ENCODE results near the gene PLPPR5. TPM values are rescaled to one million over a fixed set of nuclear protein-coding genes. Genes with fewer than 3 reads are reported as not detected.

The PLPPR5 gene
- total and polyA plus RNA-seq, 2 experiments from 2014 or later = 0.17 TPM; not detected in 1

DNA sequence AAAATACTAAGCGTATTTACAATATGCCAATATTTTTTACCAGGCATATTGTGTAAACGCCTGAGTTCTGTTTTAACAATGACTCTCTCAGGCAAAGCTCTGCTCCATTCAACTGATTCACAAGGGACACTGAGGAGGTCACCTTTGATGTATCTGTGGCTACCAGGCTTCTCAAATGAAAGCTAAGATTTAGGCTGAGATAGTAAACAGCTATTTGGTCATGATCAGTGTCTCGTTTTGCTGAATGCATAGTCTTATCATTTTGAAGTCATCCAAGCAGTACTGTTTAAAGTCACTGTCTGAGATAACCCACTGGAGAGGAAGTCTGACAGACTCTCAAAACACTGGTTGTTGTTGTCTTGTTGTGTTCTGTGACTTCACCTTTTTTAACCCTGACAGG, 13.7 kb upstream of the PLPPR5 start:
- H2AFZ ChIP-seq = no peak overlapping the region
- no peaks in the 10 kb centered on the region for H3K79me2 ChIP-seq
- no peaks in the 10 kb centered on the region for H3K9me2 ChIP-seq (replicated peaks; ENCODE audit: insufficient read depth)
- no peaks in the 10 kb centered on the region for H3K27me3 ChIP-seq
- DNase-seq (ENCODE audit: low spot score) = no peak
- H3K9me3 ChIP-seq (ENCODE audit: low read depth) = no peaks in the 10 kb centered on the region
- no peak for TF ChIP-seq EZH2 (IDR thresholded peaks at IDR 0.05; ENCODE audit: borderline replicate concordance)
- TF ChIP-seq EZH2phosphoT487 (IDR thresholded peaks at IDR 0.05; ENCODE audit: low read depth, severe bottlenecking, unreplicated experiment) = no peak
- TF ChIP-seq, protein P1, sequence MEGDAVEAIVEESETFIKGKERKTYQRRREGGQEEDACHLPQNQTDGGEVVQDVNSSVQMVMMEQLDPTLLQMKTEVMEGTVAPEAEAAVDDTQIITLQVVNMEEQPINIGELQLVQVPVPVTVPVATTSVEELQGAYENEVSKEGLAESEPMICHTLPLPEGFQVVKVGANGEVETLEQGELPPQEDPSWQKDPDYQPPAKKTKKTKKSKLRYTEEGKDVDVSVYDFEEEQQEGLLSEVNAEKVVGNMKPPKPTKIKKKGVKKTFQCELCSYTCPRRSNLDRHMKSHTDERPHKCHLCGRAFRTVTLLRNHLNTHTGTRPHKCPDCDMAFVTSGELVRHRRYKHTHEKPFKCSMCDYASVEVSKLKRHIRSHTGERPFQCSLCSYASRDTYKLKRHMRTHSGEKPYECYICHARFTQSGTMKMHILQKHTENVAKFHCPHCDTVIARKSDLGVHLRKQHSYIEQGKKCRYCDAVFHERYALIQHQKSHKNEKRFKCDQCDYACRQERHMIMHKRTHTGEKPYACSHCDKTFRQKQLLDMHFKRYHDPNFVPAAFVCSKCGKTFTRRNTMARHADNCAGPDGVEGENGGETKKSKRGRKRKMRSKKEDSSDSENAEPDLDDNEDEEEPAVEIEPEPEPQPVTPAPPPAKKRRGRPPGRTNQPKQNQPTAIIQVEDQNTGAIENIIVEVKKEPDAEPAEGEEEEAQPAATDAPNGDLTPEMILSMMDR (IDR thresholded peaks at IDR 0.05; ENCODE audit: poor library complexity) = no peak
- no peak overlapping the region for H3K4me2 ChIP-seq
- H3K4me1 ChIP-seq (ENCODE audit: insufficient read depth) = no peaks in the 10 kb centered on the region
- no peaks in the 10 kb centered on the region for H3K36me3 ChIP-seq (replicated peaks; ENCODE audit: insufficient read depth, low read depth)
- no peaks in the 10 kb centered on the region for H4K20me1 ChIP-seq (ENCODE audit: insufficient read depth, poor library complexity, severe bottlenecking)
- H3K4me3 ChIP-seq = no peak overlapping the region
- WGBS (ENCODE audit: low lambda C conversion rate, missing lambda C conversion rate) = 34% methylated on average over 3 of the region's 3 CpGs
- no peak overlapping the region for H3K27ac ChIP-seq

DNA sequence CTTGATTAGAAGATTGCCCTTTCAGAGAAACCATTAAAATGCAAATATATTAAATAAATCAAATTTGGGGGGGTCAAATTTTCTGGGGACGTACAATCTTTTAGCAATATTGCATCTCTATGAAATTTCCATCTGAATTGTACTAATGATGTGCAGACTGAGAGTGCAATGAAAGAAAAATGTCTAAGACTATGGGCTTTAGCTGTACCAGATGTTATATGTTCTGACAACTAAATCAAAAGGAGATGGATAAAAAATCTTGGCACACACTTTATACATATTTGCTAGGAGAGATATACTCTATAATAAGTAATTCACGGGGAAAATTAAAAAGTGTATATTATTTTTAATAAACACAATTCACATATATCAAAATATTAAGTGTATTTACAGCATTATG, 13.0 kb upstream of the PLPPR5 start:
- no peaks in the 10 kb centered on the region for H3K36me3 ChIP-seq (replicated peaks; ENCODE audit: insufficient read depth, low read depth)
- H3K9me3 ChIP-seq (ENCODE audit: low read depth) = no peaks in the 10 kb centered on the region
- 71% methylated on average over 2 of the region's 2 CpGs for WGBS (ENCODE audit: low lambda C conversion rate, missing lambda C conversion rate)
- no peak overlapping the region for H3K4me3 ChIP-seq
- no peaks in the 10 kb centered on the region for H3K9me2 ChIP-seq (replicated peaks; ENCODE audit: insufficient read depth)
- no peaks in the 10 kb centered on the region for H4K20me1 ChIP-seq (ENCODE audit: insufficient read depth, poor library complexity, severe bottlenecking)
- no peak overlapping the region for H2AFZ ChIP-seq
- H3K27me3 ChIP-seq = no peaks in the 10 kb centered on the region
- no peaks in the 10 kb centered on the region for H3K4me1 ChIP-seq (ENCODE audit: insufficient read depth)
- no peak overlapping the region for H3K27ac ChIP-seq
- no peak overlapping the region for H3K4me2 ChIP-seq
- DNase-seq (ENCODE audit: low spot score) = no peak
- TF ChIP-seq EZH2 (IDR thresholded peaks at IDR 0.05; ENCODE audit: borderline replicate concordance) (no peak), EZH2phosphoT487 (IDR thresholded peaks at IDR 0.05; ENCODE audit: low read depth, severe bottlenecking, unreplicated experiment) (no peak)
- TF ChIP-seq, protein P1 (IDR thresholded peaks at IDR 0.05; ENCODE audit: poor library complexity) = no peak
- H3K79me2 ChIP-seq = no peaks in the 10 kb centered on the region

DNA sequence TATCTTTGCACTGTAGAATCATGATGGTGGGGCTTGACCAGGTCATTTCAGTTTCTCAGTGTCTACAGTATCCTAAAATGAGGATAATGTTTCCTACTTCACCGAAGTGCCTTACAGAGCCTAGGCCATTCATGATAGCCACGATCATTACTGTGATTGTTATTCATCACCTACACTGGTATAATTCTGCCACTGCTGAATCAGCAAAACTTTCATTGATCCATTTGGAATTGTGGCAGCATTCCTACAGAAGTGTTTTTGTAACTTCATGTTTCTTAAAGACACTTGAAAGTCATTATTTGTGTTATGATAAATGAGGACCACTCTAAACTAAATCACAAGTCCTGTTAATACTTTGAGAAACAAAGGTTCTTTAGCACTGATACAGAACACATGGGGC, 6.0 kb upstream of the PLPPR5 start:
- no peaks in the 10 kb centered on the region for H4K20me1 ChIP-seq (ENCODE audit: insufficient read depth, poor library complexity, severe bottlenecking)
- H3K9me2 ChIP-seq (replicated peaks; ENCODE audit: insufficient read depth) = no peaks in the 10 kb centered on the region
- peaks cover 37% of the 10 kb centered on the region for H3K27me3 ChIP-seq
- H3K4me1 ChIP-seq (ENCODE audit: insufficient read depth) = no peaks in the 10 kb centered on the region
- H3K27ac ChIP-seq = no peak overlapping the region
- no peak overlapping the region for H3K4me2 ChIP-seq
- H3K79me2 ChIP-seq = no peaks in the 10 kb centered on the region
- TF ChIP-seq EZH2 (IDR thresholded peaks at IDR 0.05; ENCODE audit: borderline replicate concordance) = no peak
- TF ChIP-seq, protein P1 (IDR thresholded peaks at IDR 0.05; ENCODE audit: poor library complexity) = no peak
- no peak for TF ChIP-seq EZH2phosphoT487 (IDR thresholded peaks at IDR 0.05; ENCODE audit: low read depth, severe bottlenecking, unreplicated experiment)
- H3K9me3 ChIP-seq (ENCODE audit: low read depth) = no peaks in the 10 kb centered on the region
- H3K36me3 ChIP-seq (replicated peaks; ENCODE audit: insufficient read depth, low read depth) = no peaks in the 10 kb centered on the region
- no peak overlapping the region for H2AFZ ChIP-seq
- WGBS (ENCODE audit: low lambda C conversion rate, missing lambda C conversion rate) = 85% methylated on average over 2 of the region's 2 CpGs
- no peak for DNase-seq (ENCODE audit: low spot score)
- H3K4me3 ChIP-seq = no peak overlapping the region

DNA sequence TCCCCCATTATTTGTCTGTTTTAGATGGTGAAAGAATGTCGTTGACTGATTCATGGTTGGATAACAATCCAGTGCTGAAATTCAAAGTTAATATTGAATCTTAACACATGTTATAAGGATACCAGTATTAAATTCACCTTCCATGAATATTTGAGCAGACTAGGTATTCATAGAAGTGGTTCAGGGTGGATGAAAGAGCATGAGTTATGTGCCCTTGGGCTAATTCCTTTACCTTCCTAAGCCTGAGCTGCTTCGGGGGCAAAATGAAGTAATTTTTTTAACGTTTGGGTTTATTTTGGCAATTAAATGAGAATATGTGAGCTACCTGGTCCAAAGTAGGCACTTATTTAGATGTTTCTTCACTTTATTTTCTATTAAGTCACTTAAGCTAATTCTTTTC, 2.7 kb upstream of the PLPPR5 start:
- Histone ChIP-seq H3K4me2 (no peak overlapping the region), H3K4me3 (no peak overlapping the region), H3K27ac (no peak overlapping the region), H4K20me1 (ENCODE audit: insufficient read depth, poor library complexity, severe bottlenecking) (no peaks in the 10 kb centered on the region), H3K9me2 (replicated peaks; ENCODE audit: insufficient read depth) (no peaks in the 10 kb centered on the region), H3K4me1 (ENCODE audit: insufficient read depth) (peaks cover 10% of the 10 kb centered on the region), H2AFZ (no peak overlapping the region), H3K9me3 (ENCODE audit: low read depth) (no peaks in the 10 kb centered on the region), H3K27me3 (peaks cover 65% of the 10 kb centered on the region), H3K79me2 (no peaks in the 10 kb centered on the region), H3K36me3 (replicated peaks; ENCODE audit: insufficient read depth, low read depth) (no peaks in the 10 kb centered on the region)
- TF ChIP-seq, protein P1 (IDR thresholded peaks at IDR 0.05; ENCODE audit: poor library complexity) = no peak
- TF ChIP-seq EZH2 (IDR thresholded peaks at IDR 0.05; ENCODE audit: borderline replicate concordance) = no peak
- no peak for TF ChIP-seq EZH2phosphoT487 (IDR thresholded peaks at IDR 0.05; ENCODE audit: low read depth, severe bottlenecking, unreplicated experiment)
- WGBS (ENCODE audit: low lambda C conversion rate, missing lambda C conversion rate) = 63% methylated on average over 3 of the region's 3 CpGs
- DNase-seq (ENCODE audit: low spot score) = no peak
